H1 (cell line): ENCODE results near the gene CTNNA3. TPM values are rescaled to one million over a fixed set of nuclear protein-coding genes. Genes with fewer than 3 reads are reported as not detected.

ENCODE experiments used
- CTCF ChIA-PET: fragments of 300-600 bp; sonication (Branson Sonifier 250); formaldehyde crosslinking; loops from one replicate; lab custom pipeline; 2021; ENCODE audit not compliant: partially characterized antibody; lab: Charles Lee
- POLR2A ChIA-PET: fragments of 300-600 bp; sonication (Branson Sonifier 250); formaldehyde crosslinking; loops from one replicate; lab custom pipeline; 2021; ENCODE audit warnings: inconsistent platforms; ENCODE audit not compliant: partially characterized antibody; lab: Charles Lee
- DNase-seq, 2 experiments: peaks; one replicate each; pipeline versions ENCODE4 v3.0.0 to v3.0.0-alpha.2; 2010 to 2022; ENCODE audit warnings: low spot score in 2 of 2, low read depth in 1 of 2, mixed read lengths in 1 of 2
- FAIRE-seq: peaks from 2 replicates; lab custom pipeline; 2011; peaks lifted over from hg19 to GRCh38; lab: Jason Lieb, UNC
- H2AFZ ChIP-seq: 2 replicates; pipeline ENCODE4 v1.8.1; 2012; ENCODE audit warnings: low read length, inconsistent platforms
- H2AK5ac ChIP-seq: 2 replicates; pipeline ENCODE4 v1.6.1; 2013; ENCODE audit warnings: low read depth, low read length
- H2BK120ac ChIP-seq: replicated peaks from 2 replicates; pipeline ENCODE3; 2013; ENCODE audit warnings: low read depth, low read length, inconsistent platforms
- H2BK12ac ChIP-seq: 2 replicates; pipeline ENCODE4 v1.6.1; 2013; ENCODE audit warnings: low read depth, low read length
- H2BK15ac ChIP-seq: 2 replicates; pipeline ENCODE4 v1.6.1; 2013; ENCODE audit warnings: low read length
- H2BK20ac ChIP-seq: 2 replicates; pipeline ENCODE4 v1.6.1; 2013; ENCODE audit warnings: low read length
- H2BK5ac ChIP-seq: 2 replicates; pipeline ENCODE4 v1.6.1; 2013; ENCODE audit warnings: low read depth, low read length
- H3K14ac ChIP-seq: 2 replicates; pipeline ENCODE4 v1.6.1; 2013; ENCODE audit warnings: inconsistent platforms; ENCODE audit not compliant: insufficient read length
- H3K18ac ChIP-seq: 2 replicates; pipeline ENCODE4 v1.6.1; 2013; ENCODE audit warnings: low read length; ENCODE audit errors: extremely low read depth
- H3K23ac ChIP-seq: 2 replicates; pipeline ENCODE4 v1.6.1; 2013; ENCODE audit warnings: inconsistent platforms; ENCODE audit not compliant: insufficient read length
- H3K23me2 ChIP-seq: 2 replicates; pipeline ENCODE4 v1.6.1; 2013; ENCODE audit warnings: low read depth, low read length
- H3K27ac ChIP-seq: 2 replicates; pipeline ENCODE4 v1.6.1; 2011; ENCODE audit warnings: low read depth, low read length, inconsistent platforms
- H3K27me3 ChIP-seq, 4 experiments: replicated peaks in 1 of 4; 1 replicate in 1 of 4; 2 replicates in 3 of 4; pipeline versions ENCODE4 v1.6.1 to v1.8.1; 2011 to 2013; ENCODE audit warnings: low read length in 3 of 4, mild to moderate bottlenecking in 3 of 4, inconsistent platforms in 2 of 4, mixed read lengths in 2 of 4, moderate library complexity in 1 of 4; ENCODE audit not compliant: control insufficient read depth in 3 of 4, insufficient read depth in 3 of 4; ENCODE audit errors: extremely low read depth in 1 of 4
- H3K36me3 ChIP-seq, 4 experiments: 2 replicates each; pipeline versions ENCODE4 v1.6.1 to v1.8.1; 2011 to 2013; ENCODE audit warnings: mild to moderate bottlenecking in 4 of 4, low read length in 3 of 4, moderate library complexity in 2 of 4, control low read depth in 1 of 4, inconsistent platforms in 1 of 4; ENCODE audit not compliant: insufficient read depth in 4 of 4, control insufficient read depth in 2 of 4
- H3K4ac ChIP-seq: replicated peaks from 2 replicates; pipeline ENCODE3; 2013; ENCODE audit warnings: low read length, low read depth, mixed read lengths, inconsistent platforms; ENCODE audit not compliant: insufficient read length
- H3K4me1 ChIP-seq, 4 experiments: replicated peaks in 1 of 4; 1 replicate in 1 of 4; 2 replicates in 3 of 4; pipeline versions ENCODE4 v1.6.1 to v1.8.1; 2011 to 2013; ENCODE audit warnings: low read length in 3 of 4, inconsistent platforms in 2 of 4, mixed read lengths in 1 of 4; ENCODE audit not compliant: insufficient read depth in 4 of 4, control insufficient read depth in 3 of 4
- H3K4me2 ChIP-seq, 2 experiments: 2 replicates each; pipeline versions ENCODE4 v1.6.1 to v1.8.1; 2011 to 2013; ENCODE audit warnings: low read depth in 2 of 2, low read length in 2 of 2, control low read depth in 1 of 2, inconsistent platforms in 1 of 2, mild to moderate bottlenecking in 1 of 2; ENCODE audit not compliant: insufficient read depth in 1 of 2
- H3K4me3 ChIP-seq, 4 experiments: fragments of 200-600, 300-600 bp in 1 of 4; sonication (generic), shearing (Covaris generic), sonication (Bioruptor Twin) in 1 of 4; 2 replicates each; pipeline versions ENCODE4 v1.5.1 to v1.8.1; 2011 to 2016; ENCODE audit warnings: low read length in 4 of 4, low read depth in 3 of 4, control low read depth in 2 of 4, inconsistent platforms in 2 of 4, mild to moderate bottlenecking in 2 of 4, mixed read lengths in 1 of 4, moderate library complexity in 1 of 4; ENCODE audit not compliant: insufficient read depth in 2 of 4; ENCODE audit errors: extremely low read depth in 1 of 4
- H3K56ac ChIP-seq: replicated peaks from 2 replicates; pipeline ENCODE3; 2013; ENCODE audit warnings: low read depth, mild to moderate bottlenecking, mixed read lengths, low read length, inconsistent platforms; ENCODE audit not compliant: insufficient read length
- H3K79me1 ChIP-seq: 2 replicates; pipeline ENCODE4 v1.6.1; 2013; ENCODE audit warnings: low read depth, low read length, control low read depth
- H3K79me2 ChIP-seq, 2 experiments: 2 replicates each; pipeline versions ENCODE4 v1.6.1 to v1.8.1; 2012 to 2013; ENCODE audit warnings: low read length in 2 of 2, mild to moderate bottlenecking in 2 of 2, inconsistent platforms in 1 of 2; ENCODE audit not compliant: insufficient read depth in 2 of 2, control insufficient read depth in 1 of 2
- H3K9ac ChIP-seq, 4 experiments: replicated peaks in 1 of 4; 1 replicate in 1 of 4; 2 replicates in 3 of 4; pipeline versions ENCODE4 v1.6.1 to v1.8.1; 2011 to 2013; ENCODE audit warnings: low read depth in 3 of 4, low read length in 3 of 4, control low read depth in 2 of 4, mild to moderate bottlenecking in 2 of 4, moderate library complexity in 2 of 4, inconsistent platforms in 1 of 4; ENCODE audit errors: extremely low read depth in 1 of 4
- H3K9me3 ChIP-seq, 2 experiments: 2 replicates each; pipeline versions ENCODE4 v1.6.1 to v1.8.1; 2012 to 2013; ENCODE audit warnings: mild to moderate bottlenecking in 2 of 2, moderate library complexity in 2 of 2, control low read depth in 1 of 2, inconsistent platforms in 1 of 2, low read depth in 1 of 2, low read length in 1 of 2, mixed read lengths in 1 of 2; ENCODE audit not compliant: insufficient read depth in 2 of 2
- H4K20me1 ChIP-seq, 2 experiments: replicated peaks in 1 of 2; 2 replicates each; pipeline versions ENCODE3 to v1.8.1; 2011 to 2013; ENCODE audit warnings: inconsistent platforms in 2 of 2, low read length in 2 of 2, mild to moderate bottlenecking in 1 of 2; ENCODE audit not compliant: insufficient read depth in 2 of 2, control insufficient read depth in 1 of 2
- H4K5ac ChIP-seq: 2 replicates; pipeline ENCODE4 v1.6.1; 2013; ENCODE audit warnings: low read length, low read depth, mixed read lengths, inconsistent platforms; ENCODE audit not compliant: insufficient read length
- H4K8ac ChIP-seq: 2 replicates; pipeline ENCODE4 v1.8.0; 2013; ENCODE audit warnings: mild to moderate bottlenecking, moderate library complexity, low read length, inconsistent platforms; ENCODE audit not compliant: insufficient read depth; ENCODE audit errors: extremely low read depth
- H4K91ac ChIP-seq: replicated peaks from 2 replicates; pipeline ENCODE3; 2013; ENCODE audit warnings: low read length, mixed read lengths, inconsistent platforms; ENCODE audit not compliant: insufficient read length
- CEBPB ChIP-seq: IDR thresholded peaks from 2 replicates; pipeline ENCODE4 v1.6.1; 2012; ENCODE audit warnings: low read depth, low read length
- CHD1 ChIP-seq: IDR thresholded peaks from 2 replicates; pipeline ENCODE4 v1.6.1; 2012; ENCODE audit warnings: low read depth, low read length, improper control_type of control experiment
- EZH2 ChIP-seq: fragments of 200-600 bp; sonication (generic); IDR thresholded peaks from 2 replicates; pipeline ENCODE4 v1.7.1; 2012; ENCODE audit warnings: low read depth, mild to moderate bottlenecking, moderate library complexity, low read length, inconsistent platforms; ENCODE audit not compliant: severe bottlenecking
- KDM5A ChIP-seq: fragments of 200-600 bp; IDR thresholded peaks from 2 replicates; pipeline ENCODE4 v1.7.1; 2012; ENCODE audit warnings: mild to moderate bottlenecking, low read length, inconsistent platforms, mixed read lengths
- SIN3A ChIP-seq, 2 experiments: IDR thresholded peaks in 1 of 2; conservative IDR thresholded peaks in 1 of 2; 2 replicates each; pipeline ENCODE4 v1.6.1; 2011 to 2012; ENCODE audit warnings: low read length in 2 of 2, improper control_type of control experiment in 1 of 2, low read depth in 1 of 2, mild to moderate bottlenecking in 1 of 2
- SP2 ChIP-seq: IDR thresholded peaks from 2 replicates; pipeline ENCODE4 v1.6.1; 2012; ENCODE audit warnings: mild to moderate bottlenecking, low read length, inconsistent platforms
- TAF1 ChIP-seq: IDR thresholded peaks from 2 replicates; pipeline ENCODE4 v1.6.1; 2011; ENCODE audit warnings: mild to moderate bottlenecking, low read depth, low read length
- WGBS, 2 experiments: shearing (Covaris generic) in 1 of 2; methylation state at CpG; one replicate each; pipeline versions ENCODE4 v1.1.6 to v1.1.7; 2013 to 2015; ENCODE audit warnings: low lambda C conversion rate in 2 of 2, mixed read lengths in 2 of 2, inconsistent platforms in 1 of 2, low coverage in 1 of 2, missing lambda C conversion rate in 1 of 2; ENCODE audit not compliant: insufficient replicate concordance in 2 of 2, insufficient coverage in 1 of 2, insufficient read length in 1 of 2; ENCODE audit errors: extremely low coverage in 1 of 2, missing lambda C conversion rate in 1 of 2; 5-methylcytosine and 5-hydroxymethylcytosine counted together
- polyA plus RNA-seq, 7 experiments: library from polyadenylated mRNA; depleted of rRNA in 3 of 7; stranded (reverse) in 5 of 7; unstranded in 2 of 7; fragments of >200 nt in 5 of 7; fragments of 200-250 nt in 2 of 7; gene quantifications; 1 replicate in 5 of 7; 2 replicates in 1 of 7; 4 replicates in 1 of 7; pipeline versions ENCODE4 v1.2.1 to v1.2.3, GENCODE V29; 2011 to 2013; ENCODE audit warnings: missing spikeins in 2 of 7, mixed read lengths in 2 of 7
- total RNA-seq: library from RNA; stranded (reverse); fragmentation: NEBNext Ultra II Directional; extraction: Animal tissue kit (Norgen Biotek cat#: 25700); gene quantifications from 2 replicates; pipeline ENCODE4 v1.2.1, GENCODE V29; 2021
- TF ChIP-seq, protein P1 (sequence below): IDR thresholded peaks from 2 replicates; pipeline ENCODE4 v1.6.1; 2011; ENCODE audit warnings: low read depth, mild to moderate bottlenecking, low read length; ENCODE audit not compliant: insufficient read depth

The CTNNA3 gene
- total and polyA plus RNA-seq, 2 of the 8 experiments (the other 6 are each of a cell fraction or from before 2014, with no cell fraction given), result 1.3 to 1.5 TPM

DNA sequence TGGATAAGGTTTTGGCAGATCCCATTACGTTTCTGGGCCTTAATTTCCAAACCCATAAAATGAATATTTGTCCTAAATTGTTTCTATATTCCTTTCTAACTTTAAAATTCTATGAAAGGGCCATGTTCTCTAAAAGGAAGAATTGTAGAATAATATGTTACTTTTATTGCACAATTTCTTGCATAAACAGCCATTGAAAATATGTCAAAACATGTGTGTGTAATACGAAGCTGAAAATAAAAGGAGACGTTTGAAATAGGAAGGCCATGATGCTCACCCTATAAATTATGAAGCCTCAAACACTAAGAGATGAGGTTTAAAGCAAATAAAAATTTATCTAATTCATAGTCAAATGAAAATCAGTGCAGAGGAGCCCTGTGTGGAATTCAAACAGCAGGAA, 915.2 kb downstream of the CTNNA3 start:
- Histone ChIP-seq H3K9me3 (no peaks in the 10 kb centered on the region), H3K4ac (no peak overlapping the region), H3K79me1 (no peaks in the 10 kb centered on the region), H3K79me2 (no peaks in the 10 kb centered on the region), H2AFZ (no peak overlapping the region), H3K18ac (no peak overlapping the region), H4K91ac (no peak overlapping the region), H3K36me3 (no peaks in the 10 kb centered on the region), H2BK20ac (no peak overlapping the region), H3K4me2 (no peak overlapping the region), H3K27ac (no peak overlapping the region), H3K56ac (no peak overlapping the region), H2AK5ac (no peak overlapping the region), H4K5ac (no peak overlapping the region), H3K14ac (no peak overlapping the region), H2BK12ac (no peak overlapping the region), H4K8ac (no peak overlapping the region), H2BK15ac (no peak overlapping the region), H3K9ac (no peak overlapping the region), H3K27me3 (no peaks in the 10 kb centered on the region), H3K23me2 (no peaks in the 10 kb centered on the region), H4K20me1 (no peaks in the 10 kb centered on the region), H3K4me3 (no peak overlapping the region), H3K4me1 (no peaks in the 10 kb centered on the region), H2BK5ac (no peak overlapping the region), H2BK120ac (no peak overlapping the region), H3K23ac (no peak overlapping the region)
- 97% methylated on average over 3 of the region's 3 CpGs; no CpG with 5 or more reads in 1 of the 2 experiments for WGBS, 2 experiments
- DNase-seq (no peak), FAIRE-seq (no peak)
- CTCF ChIA-PET, result no interaction called here
- TF ChIP-seq SIN3A (conservative IDR thresholded peaks at IDR 0.05 in 1 of 2, IDR thresholded peaks at IDR 0.05 in 1 of 2; ENCODE audit: low read depth in 1 of 2, low read length in 2 of 2) (no peak), TAF1 (no peak), SP2 (no peak), CHD1 (no peak), EZH2 (no peak), KDM5A (no peak), CEBPB (no peak)
- TF ChIP-seq, protein P1, sequence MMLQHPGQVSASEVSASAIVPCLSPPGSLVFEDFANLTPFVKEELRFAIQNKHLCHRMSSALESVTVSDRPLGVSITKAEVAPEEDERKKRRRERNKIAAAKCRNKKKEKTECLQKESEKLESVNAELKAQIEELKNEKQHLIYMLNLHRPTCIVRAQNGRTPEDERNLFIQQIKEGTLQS, result no peak
- POLR2A ChIA-PET, result no interaction called here
